CD4-positive, alpha-beta T cell treated with Interleukin-1 beta for 1 hour (primary cell): ENCODE data around the gene SLC6A17.

Source experiments
- DNase-seq, 2 donors: peaks; one replicate each; pipeline ENCODE4 v3.0.0-alpha.2; 2020 to 2022

SLC6A17 gene

GRCh38 chr1:110176299-110176956 lies 26.1 kb downstream of the SLC6A17 start:
- no peak for DNase-seq

- no peak for DNase-seq
Observed at GRCh38 chr1:110177775-110178174, 27.5 kb downstream of the SLC6A17 start.

GRCh38 chr1:110183642-110184167 lies 33.4 kb downstream of the SLC6A17 start:
- no peak for DNase-seq

GRCh38 chr1:110184446-110184845 lies 34.2 kb downstream of the SLC6A17 start:
- DNase-seq: no peak

GRCh38 chr1:110185181-110185580 lies 34.9 kb downstream of the SLC6A17 start:
- DNase-seq: no peak

- DNase-seq: no peak
Observed at GRCh38 chr1:110186558-110186957, 36.3 kb downstream of the SLC6A17 start.

- no peak for DNase-seq
Observed at GRCh38 chr1:110187139-110187890, 37.0 kb downstream of the SLC6A17 start.

GRCh38 chr1:110188035-110188618 lies 37.8 kb downstream of the SLC6A17 start:
- no peak for DNase-seq

GRCh38 chr1:110189181-110189580 lies 38.9 kb downstream of the SLC6A17 start:
- no peak for DNase-seq

- DNase-seq: no peak
Observed at GRCh38 chr1:110190282-110190929, 40.1 kb downstream of the SLC6A17 start.

GRCh38 chr1:110192541-110192940 lies 42.2 kb downstream of the SLC6A17 start:
- no peak for DNase-seq

- DNase-seq: no peak
Observed at GRCh38 chr1:110195196-110195595, 44.9 kb downstream of the SLC6A17 start.

- peak; percentile 62 to 70 for DNase-seq
Observed at GRCh38 chr1:110196917-110197765, 46.8 kb downstream of the SLC6A17 start.

GRCh38 chr1:110197905-110198629 lies 47.8 kb downstream of the SLC6A17 start:
- DNase-seq: no peak

- DNase-seq: no peak
Observed at GRCh38 chr1:110198746-110199145, 48.5 kb downstream of the SLC6A17 start.

GRCh38 chr1:110200190-110200589 lies 49.9 kb downstream of the SLC6A17 start:
- DNase-seq: no peak

- DNase-seq: no peak
Observed at GRCh38 chr1:110200666-110201065, 50.4 kb downstream of the SLC6A17 start.

- no peak for DNase-seq
Observed at GRCh38 chr1:110201157-110201825, 51.0 kb downstream of the SLC6A17 start.

- DNase-seq: peak; percentile 66 to 84
Observed at GRCh38 chr1:110203021-110203661, 52.8 kb downstream of the SLC6A17 start.

GRCh38 chr1:110205156-110205555 lies 54.9 kb downstream of the SLC6A17 start:
- DNase-seq: no peak
